Hematopoietic multipotent progenitor cell treated with erythropoietin and hydrocortisone succinate and interleukin-3 and kit ligand, for 15 days (in vitro differentiated cells): Measurements from ENCODE around the gene S100A9.
"Not testable (repeated sequence)": the region's sequence is repeated elsewhere in the genome, so short reads cannot be mapped to it uniquely, and the experiment has no call there.

Experiments used
- DNase-seq: peaks from one replicate; pipeline ENCODE4 v3.0.0-alpha.2; 2015; ENCODE audit warnings: low spot score

Gene S100A9

DNA sequence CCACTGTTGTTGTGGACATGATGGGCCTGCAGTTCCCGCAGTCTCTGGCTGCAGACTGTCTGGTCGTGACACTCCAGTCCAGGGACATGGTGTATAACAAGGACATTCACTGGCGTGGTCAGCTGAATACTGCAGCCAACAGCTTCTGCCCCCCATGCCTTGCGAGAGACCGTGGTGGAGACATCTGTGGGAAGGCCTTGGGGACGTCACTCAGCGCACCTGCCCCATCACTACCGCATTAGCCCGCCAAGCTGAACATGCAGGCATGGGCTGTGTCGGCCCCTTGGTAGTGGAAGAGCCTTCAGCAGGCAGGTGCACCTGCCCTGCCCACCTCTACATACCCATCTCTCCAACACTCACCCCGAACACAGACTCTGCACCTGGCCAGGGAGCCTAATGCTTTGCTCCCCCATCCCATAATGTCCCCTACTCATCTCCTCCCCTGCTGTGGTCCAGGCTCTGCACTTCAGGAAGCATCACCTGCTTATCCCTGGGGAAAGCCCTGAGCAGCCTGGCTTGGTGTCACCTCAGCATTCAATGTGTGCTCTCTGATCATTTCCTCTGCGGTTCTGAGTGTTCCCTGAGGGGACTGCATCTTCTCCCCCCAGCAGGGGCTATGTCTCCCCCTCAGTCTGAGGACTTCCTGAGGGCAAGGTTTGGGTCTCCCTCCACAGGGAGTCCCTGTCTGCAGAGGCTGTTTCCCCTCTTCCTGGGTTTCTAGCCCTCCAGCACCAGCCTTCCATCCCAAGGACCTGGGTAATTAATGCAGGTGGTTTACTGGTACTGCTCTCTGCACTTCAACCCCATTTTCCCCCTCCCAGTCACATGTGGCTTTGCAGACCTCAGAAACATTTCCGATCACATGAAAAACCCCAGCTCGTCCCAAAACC is 12.2 kb upstream of the S100A9 start:
- DNase-seq: no peak

DNA sequence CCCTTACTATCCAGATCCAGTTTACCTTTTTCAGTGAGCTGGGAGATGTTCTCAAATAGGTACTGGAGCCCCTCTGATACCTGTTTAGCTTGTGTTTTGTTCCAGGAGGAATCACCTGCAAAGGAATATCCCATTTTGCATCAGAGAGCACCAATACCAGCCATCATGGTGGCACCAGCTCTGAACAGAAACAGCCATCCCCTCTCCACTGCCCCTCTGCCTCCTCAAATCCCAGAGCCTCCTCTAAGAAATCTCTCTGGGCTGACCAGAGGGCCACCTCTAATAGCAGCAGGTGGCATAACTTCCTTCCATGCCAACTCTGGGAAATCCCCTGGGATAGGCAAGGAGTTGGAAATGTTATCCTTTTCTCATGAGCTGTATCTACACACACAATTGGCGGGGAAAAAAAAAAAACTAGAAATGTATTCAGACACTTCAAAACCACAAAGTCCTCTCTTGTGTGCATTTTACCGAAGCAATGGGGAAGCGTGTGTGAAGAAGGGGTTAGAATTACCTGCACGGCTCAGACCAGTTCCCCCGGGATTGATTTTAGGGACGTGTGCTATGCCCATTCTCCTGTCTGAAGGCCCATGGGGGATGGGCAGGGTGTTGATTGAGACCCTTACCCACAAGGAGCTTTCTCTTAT is 11.5 kb upstream of the S100A9 start:
- DNase-seq: no peak

DNA sequence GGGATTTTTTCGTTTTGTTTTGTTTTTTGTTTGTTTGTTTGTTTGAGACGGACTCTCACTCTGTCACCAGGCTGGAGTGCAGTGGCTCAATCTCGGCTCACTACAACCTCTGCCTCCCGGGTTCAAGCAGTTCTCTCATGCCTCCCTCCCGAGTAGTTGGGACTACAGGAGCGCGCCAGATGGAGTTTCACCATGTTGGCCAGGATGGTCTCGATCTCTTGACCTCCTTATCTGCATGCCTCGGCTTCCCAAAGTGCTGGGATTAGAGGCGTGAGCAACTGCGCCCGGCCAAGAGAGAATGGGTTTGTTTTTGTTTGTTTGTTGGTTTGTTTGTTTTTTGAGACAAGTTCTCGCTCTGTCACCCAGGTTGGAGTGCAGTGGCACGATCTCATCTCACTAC is 10.6 kb upstream of the S100A9 start:
- not testable (repeated sequence) for DNase-seq

DNA sequence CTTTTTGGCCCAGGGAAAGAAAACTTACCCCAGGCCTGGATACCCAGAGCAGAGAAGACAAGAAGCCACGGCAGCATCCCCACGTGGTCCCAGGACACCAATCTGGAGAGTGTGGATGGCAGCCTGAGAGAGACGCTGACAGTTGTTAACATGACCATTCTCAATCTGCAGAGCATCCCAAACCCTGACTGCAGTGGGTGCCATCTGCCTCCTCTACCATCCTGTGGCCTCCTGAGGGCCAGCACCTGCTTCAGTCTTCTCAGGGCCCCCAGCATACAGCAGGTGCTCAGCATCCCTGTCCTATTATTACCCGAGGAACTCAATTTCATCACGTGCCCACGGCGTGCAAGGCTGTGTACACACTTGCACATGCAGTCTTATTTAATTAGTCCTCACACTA is 9.8 kb upstream of the S100A9 start:
- DNase-seq: no peak

DNA sequence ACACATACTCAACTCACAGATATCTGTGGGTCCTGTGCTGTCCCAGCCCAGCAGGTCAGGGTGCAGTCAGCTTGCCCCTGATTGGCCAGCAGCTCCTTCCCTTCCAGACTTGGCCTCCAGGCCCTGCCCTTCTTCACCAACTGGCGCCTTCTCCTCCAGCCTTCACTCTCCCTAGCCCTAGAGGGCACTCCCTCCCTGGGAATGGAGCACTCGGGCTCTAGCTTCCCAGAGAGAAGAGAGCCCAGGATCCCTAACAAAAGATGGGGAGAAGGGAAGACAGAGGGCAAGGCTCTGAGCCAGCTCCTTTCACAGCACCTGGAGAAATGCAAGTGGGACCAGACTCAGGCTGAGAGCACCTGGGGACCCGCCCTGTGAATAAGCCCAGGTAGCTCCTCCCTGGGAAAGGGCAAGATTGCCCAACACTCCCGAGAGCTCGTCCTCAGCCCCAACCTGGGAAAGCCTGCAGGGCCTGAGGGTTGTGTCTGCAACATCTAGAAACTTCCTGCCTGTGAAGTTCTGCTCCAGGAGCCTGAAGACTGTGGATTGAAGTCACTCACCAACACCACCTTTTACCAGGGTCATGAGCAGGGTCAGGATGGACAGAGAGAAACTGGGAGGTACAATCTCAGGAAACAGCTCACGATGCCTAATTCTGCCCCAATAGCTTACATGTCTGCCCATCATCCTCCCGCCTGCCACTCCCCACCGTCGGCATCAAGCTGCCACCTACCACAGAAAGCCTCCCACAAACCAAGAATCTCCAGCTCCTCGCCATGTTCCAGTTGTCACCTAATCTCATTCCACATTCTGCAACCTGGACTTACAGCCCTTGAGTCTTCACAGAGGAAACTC is 8.9 kb upstream of the S100A9 start, which contains the start of gene PGLYRP4:
TSS of gene PGLYRP4 (minus strand) at position 331 of the 852 bp plus-strand sequence. CDS start 909 bp downstream, outside the sequence.
- DNase-seq: peak; percentile 6

DNA sequence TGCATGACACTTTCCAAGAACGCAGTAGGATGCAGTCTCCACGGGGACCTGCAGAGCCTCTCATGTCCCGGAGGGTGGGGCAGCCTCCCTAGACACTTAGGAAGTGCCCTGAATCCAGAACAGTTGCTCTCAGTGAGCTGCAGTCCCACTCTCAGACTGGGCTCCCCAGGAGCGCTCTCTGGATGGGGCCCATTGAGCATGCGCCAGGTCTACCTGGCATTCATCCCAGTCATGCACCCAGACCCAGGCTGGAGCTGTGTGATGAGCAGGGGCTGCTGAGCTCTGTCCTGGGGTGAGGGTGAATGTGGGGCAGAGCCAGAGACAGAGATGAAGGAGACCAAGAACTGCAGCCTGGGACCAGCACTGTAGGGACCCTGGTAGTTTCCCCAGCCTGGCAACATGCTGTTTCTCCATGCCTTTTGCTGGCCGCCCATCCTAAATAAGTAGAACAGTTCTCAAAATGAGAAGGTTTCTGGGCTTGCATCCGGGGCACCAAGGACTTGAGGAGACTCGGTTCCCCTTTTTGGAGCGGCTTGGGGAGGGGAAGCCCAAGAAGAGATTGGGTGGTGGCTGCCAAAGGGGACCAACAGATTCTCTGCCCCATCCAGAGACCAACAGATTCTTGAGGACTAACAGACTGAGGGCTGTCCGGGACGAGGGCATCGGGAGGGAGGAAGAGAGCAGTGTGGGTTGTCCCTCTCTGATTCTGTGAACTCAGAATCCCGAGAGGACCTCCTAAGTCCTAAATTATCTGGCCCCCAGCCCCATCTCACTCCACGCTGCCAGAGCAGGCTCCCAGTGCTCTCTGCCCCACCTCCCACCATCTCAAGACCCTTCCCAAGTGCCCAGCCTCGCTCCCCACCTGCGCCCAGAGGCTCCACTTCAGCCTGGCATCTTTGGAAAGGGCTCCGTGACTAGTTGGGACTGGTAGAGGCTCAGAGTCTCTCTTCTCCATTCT is 8.0 kb upstream of the S100A9 start:
- DNase-seq: peak; percentile 54

DNA sequence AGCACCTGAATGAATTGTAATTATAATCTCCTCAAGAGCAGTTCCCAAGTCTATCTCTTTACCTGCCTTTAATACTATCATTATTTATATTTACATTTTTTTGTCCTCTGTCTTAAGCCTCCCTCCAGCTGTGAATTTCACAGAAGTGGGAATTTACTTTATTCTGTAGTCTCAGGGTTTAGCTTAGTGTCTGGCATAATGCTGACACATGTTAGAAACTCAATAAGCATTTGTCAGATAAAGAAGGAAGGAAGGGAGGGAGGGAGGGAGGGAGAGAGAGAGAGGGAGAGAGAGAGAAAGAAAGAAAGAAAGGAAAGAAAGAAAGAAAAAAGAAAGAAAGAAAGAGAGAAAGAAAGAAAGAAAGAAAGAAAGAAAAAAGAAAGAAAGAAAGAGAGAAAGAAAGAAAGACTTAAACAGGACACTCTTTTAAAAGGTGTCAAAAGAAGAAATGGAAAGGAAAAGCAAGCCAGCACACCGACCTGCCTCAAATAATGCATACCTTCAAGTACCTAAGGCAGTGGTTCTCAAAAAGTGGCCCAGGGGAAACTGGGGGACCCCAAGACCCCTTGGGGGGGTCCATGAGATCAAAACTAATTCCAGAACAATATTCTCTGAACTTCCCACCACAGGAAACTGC is 7.2 kb upstream of the S100A9 start:
- DNase-seq: peak; percentile 58

DNA sequence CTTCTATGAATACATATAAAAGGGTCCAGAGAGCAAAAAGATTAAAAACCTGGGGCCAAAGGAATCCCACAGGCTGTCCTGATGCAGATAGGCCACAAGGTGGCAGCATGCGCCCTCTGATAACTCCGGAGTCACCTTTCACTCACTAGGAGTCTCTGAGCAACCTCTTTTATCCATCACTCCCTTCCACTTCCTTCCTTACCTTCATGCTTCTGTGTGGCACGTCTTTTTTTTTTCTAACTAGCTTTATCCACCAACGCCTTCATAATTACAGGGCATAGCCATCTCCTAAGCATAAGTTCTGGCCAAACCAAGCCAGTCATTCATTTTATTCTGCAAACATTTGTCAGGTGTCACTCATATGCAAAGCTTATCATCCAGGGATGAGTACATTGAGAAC is 5.1 kb upstream of the S100A9 start:
- peak; percentile 79 for DNase-seq

DNA sequence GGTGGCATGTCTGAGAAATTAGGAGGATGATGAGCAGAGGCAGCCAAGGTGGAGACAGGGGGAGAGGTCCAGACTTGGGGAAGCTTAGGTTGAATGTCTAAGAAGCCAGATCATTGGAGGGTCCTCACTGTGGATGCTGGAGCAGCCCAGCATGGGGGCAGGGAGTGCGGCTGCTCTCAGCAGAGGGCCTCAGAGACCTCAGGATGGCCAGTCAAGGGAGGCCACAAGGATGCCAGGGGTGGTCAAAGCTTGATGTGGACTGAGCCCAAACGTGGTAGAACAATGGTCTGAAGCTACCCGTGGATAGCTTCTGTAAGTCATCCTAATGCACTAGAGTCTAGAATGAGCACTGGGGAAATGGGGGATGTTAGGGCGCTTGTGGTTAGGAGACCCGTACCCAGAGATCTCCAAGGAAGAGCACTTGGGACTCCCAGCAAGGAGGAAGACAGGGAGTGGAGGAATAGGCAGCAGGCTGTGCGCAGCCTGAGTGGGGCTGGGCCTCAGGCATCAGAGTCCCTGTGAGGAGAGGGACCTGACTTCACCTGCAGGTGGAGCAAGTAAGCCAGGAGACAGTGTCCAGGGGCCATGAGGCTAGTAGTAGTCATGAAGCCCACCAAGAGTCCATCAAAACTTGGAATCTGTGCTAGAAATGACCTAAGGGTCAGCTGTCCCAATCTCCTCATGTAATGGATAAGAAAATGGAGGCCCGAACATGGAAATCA is 4.3 kb upstream of the S100A9 start:
- peak; percentile 16 for DNase-seq

DNA sequence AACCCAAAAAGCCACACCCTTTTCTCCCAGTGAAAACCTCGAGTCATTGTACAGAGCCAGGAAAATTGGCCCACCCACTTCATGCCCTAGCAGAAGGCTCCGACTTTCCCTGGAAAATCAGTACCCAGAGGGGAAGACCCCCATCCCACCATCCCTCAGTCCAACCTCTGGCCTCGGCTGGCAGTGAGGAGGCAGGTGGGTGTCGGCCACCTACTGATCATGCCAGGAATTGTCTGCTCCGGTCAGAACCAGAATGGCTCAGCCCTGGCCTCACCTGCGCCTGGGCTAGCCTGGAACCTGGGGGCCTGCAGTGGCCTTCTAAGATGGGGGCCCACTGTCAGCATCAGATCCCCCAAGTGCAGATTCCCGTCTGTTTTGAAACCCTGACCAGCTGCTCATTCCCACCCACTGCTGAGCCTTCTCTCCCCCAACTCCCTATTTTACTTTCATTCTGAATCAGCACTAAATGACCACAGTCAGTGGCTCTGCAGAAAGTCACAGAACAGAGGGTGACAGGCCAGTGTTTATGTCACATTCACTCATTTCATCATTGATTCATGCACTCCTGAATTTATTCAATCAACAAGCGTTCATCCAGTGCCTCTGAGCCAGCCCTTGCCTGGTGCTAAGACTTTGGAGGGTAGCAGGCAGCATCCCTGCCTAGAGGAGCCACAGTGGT is 3.0 kb upstream of the S100A9 start:
- no peak for DNase-seq

DNA sequence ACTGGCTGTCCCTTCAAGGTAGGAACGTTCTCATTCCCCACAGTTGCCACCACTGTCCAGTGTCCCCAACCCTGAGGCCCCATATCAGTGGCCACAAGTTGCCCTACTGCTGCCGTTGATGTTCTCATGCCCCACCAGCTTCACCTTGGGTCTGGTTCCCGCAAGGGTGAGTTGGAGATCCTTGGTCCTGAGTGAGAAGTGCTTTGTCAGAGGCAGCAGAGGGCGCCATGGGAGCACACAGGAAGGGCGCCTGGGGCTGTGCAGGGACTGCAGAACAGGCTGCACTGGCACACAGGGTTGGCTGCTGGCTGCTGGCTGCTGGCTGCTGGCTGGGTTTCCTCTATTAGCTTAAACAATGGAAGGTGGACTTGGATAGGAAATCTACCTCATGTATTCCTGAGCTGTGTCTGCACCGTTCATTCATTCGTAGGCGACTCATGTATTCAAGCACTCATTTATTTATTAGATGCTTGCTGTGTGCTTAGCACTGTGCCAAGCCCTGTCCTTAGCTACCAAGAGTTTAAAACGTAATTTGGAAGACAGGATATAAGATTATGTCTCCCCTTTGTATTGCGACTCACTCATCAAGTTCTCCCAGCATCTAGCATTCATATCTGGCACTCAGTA is 2.1 kb upstream of the S100A9 start:
- peak; percentile 37 for DNase-seq

DNA sequence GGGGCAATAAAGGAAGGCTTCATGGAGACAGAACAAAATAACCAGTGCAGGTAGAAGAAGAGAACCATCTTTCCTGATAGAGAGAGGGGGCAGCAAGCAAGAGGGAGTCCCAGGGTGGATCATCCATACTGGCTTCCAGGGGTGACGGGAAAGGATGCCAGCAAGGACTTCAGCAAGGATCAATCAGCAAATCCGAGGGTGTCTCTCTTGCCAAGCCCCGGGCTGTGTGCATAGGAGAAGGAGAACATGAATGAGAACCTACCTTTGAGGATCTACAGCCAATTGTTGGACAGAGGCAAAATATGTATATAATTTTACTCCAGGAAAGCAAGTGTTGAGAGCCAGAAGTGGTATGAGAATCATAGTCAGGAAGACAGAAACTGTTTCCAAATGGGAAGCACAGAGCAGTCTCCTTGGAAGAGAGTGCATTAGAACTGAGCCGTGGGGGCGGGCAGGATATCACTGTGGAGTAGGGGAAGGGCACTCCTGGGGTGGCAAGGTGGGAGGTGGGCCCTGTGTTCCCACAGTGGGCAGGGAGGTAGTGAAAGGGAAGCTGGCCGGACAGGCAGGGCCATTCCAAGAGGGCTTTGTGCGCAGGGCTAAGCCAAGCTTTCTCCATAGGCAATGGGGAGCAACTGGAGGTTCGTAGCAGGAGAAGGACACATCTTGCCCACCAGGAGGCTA is 1.1 kb upstream of the S100A9 start:
- DNase-seq: no peak

DNA sequence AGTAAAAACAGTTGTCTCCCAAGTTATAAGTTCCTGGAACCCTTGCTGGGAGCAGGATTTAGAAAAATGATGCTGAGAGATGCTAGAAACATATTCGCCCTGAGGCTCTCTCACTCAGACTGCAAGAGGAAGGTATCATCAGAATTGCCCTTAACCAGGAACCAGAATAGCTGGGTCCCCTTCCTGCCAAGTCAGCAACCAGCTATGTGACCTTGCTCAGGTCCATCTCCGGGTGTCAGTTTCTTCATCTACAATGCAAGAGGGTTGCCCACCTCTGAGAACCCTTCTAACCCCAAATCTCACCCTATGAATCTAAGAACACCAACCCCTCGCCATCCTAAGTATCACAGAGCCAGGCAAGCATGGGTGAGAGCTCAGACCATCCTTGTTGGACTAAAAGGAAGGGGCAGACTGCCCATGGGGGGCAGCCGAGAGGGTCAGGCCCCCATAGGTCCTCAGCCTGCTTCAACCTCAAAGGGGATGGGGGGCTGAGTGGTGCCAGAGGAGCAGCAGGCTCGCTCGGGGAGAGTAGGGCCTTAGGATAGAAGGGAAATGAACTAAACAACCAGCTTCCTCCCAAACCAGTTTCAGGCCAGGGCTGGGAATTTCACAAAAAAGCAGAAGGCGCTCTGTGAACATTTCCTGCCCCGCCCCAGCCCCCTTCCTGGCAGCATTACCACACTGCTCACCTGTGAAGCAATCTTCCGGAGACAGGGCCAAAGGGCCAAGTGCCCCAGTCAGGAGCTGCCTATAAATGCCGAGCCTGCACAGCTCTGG is 390 bp upstream of the S100A9 start:
- no peak for DNase-seq

DNA sequence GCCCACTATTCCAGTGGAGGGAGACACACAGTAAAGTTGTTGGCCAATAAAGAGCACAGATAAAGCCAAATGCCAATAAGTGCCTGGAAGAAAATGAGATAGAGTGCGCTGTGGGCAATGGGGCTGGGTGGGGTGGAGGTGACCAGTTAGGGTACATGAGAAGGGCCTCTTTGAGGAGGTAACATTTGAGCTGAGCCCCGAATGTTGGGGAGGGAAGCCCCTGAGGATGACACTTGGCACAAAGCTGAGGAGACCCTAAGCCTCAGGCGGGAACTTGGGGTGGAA is 979 bp downstream of the S100A9 start:
- DNase-seq: no peak

DNA sequence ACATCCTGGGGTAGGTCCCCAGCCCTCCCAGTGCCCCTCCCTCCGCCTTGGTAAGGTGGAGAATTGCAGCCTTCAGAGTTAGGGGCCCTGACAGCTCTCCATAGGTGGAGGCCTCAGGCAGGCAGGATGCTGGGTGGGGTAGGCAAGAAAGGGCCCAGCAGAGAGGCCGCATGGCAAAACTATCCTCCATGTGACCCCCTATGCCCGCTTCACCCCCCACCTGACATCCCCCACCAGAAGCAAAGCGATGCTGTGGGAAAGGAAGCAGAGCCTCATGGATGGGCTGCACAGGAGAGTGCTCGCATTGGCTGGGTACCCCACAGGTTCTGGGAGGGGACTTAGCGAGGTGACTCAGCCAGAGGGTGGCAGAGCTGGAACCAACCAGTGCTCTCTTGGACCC is 1.6 kb downstream of the S100A9 start:
- DNase-seq: no peak

DNA sequence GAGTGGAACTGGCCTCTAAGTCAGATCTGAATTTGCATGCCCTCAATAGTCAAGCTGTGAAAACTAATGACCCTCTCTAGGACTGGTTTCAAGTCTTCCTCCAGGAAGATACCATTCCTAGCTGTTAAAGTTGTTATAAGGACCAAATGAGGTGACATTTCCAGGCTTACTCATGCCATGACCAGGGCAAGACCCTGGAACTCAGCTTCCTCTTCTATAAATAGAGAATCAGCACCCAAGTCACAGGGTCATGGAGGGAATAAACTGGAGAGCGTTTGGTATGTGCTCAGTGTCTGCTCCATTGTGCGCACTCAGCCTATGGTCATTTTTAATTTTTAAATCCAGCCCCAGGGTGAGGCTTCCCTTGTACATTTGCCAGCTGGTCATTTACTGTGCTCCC is 2.5 kb downstream of the S100A9 start:
- no peak for DNase-seq

DNA sequence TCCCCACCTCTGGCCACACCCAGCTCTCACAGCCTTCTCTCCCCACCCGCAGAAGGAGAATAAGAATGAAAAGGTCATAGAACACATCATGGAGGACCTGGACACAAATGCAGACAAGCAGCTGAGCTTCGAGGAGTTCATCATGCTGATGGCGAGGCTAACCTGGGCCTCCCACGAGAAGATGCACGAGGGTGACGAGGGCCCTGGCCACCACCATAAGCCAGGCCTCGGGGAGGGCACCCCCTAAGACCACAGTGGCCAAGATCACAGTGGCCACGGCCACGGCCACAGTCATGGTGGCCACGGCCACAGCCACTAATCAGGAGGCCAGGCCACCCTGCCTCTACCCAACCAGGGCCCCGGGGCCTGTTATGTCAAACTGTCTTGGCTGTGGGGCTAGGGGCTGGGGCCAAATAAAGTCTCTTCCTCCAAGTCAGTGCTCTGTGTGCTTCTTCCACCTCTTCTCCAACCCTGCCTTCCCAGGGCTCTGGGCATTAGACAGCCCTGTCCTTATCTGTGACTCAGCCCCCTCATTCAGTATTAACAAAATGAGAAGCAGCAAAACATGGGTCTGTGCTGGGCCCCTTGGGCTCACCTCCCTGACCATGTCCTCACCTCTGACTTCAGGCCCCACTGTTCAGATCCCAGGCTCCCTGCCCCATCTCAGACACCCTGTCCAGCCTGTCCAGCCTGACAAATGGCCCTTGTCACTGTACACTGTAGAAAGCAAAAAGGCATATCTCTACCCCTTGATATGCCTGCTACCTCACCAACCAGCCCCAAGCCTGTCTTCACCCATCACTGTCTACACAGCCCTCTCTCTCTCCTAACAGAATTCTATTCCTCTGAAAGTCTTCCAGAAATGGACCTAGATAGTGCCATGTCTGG is 3.2 kb downstream of the S100A9 start:
- DNase-seq: no peak
